Kidney (tissue), 14 donors: ENCODE measurements around the gene UBAC2. TPM values are rescaled to one million over a fixed set of nuclear protein-coding genes. Genes with fewer than 3 reads are reported as not detected.
A peak's percentile ranks its signal among the peaks of the same experiment; 100 is the strongest.

ENCODE experiments used
- DNase-seq, 5 donors: peaks; one replicate each; pipeline ENCODE4 v3.0.0-alpha.2; 2013 to 2020
- FAIRE-seq: peaks from 2 replicates; lab custom pipeline; 2012; peaks lifted over from hg19 to GRCh38; lab: Jason Lieb, UNC
- H3K27ac ChIP-seq, 2 donors: one replicate each; pipeline ENCODE4 v1.7.0; 2013; ENCODE audit warnings: low read depth in 2 of 2, low read length in 2 of 2, inconsistent platforms in 1 of 2
- H3K27me3 ChIP-seq: one replicate; pipeline ENCODE4 v1.7.1; 2013; ENCODE audit warnings: low read length, inconsistent platforms; ENCODE audit not compliant: control insufficient read depth, insufficient read depth
- H3K36me3 ChIP-seq, 3 donors: one replicate each; pipeline versions ENCODE4 v1.7.0 to v1.7.1; 2013; ENCODE audit warnings: low read length in 3 of 3, control low read depth in 1 of 3, inconsistent platforms in 1 of 3; ENCODE audit not compliant: insufficient read depth in 3 of 3, control insufficient read depth in 2 of 3
- H3K4me1 ChIP-seq, 3 donors: one replicate each; pipeline versions ENCODE4 v1.7.0 to v1.7.1; 2013; ENCODE audit warnings: low read length in 3 of 3, inconsistent platforms in 1 of 3, low read depth in 1 of 3; ENCODE audit not compliant: control insufficient read depth in 2 of 3, insufficient read depth in 2 of 3
- H3K4me3 ChIP-seq, 3 donors: one replicate each; pipeline versions ENCODE4 v1.7.0 to v1.8.1; 2013; ENCODE audit warnings: low read length in 3 of 3, control low read depth in 1 of 3, inconsistent platforms in 1 of 3
- H3K9ac ChIP-seq, 3 donors: one replicate each; pipeline versions ENCODE4 v1.7.0 to v1.7.1; 2013; ENCODE audit warnings: low read length in 3 of 3, control low read depth in 1 of 3, inconsistent platforms in 1 of 3
- H3K9me3 ChIP-seq, 3 donors: one replicate each; pipeline versions ENCODE4 v1.7.0 to v1.7.1; 2013; ENCODE audit warnings: low read length in 3 of 3, control low read depth in 1 of 3, inconsistent platforms in 1 of 3; ENCODE audit not compliant: control insufficient read depth in 2 of 3, insufficient read depth in 1 of 3
- intact Hi-C: fragments of 100-400 bp; cut with DNase I; formaldehyde crosslinking; loops from one replicate; pipeline ENCODE4 v1.11.1; 2022
- polyA plus RNA-seq: library from polyadenylated mRNA; stranded (reverse); fragments of 350-450 nt; fragmentation: Illumina TruSeq; extraction: RNeasy Lipid Tissue Mini Kit (QIAGEN cat#74804); gene quantifications from one replicate; pipeline ENCODE4 v1.2.3, GENCODE V29; 2014; ENCODE audit warnings: low read depth, low replicate concordance; ENCODE audit not compliant: insufficient read depth
- total RNA-seq: library from RNA; stranded (reverse); fragmentation: NEBNext Ultra II Directional; extraction: Animal tissue kit (Norgen Biotek cat#: 25700); gene quantifications from one replicate; pipeline ENCODE4 v1.2.1, GENCODE V29; 2021
- TF ChIP-seq, protein P1 (sequence below): IDR thresholded peaks from 3 replicates; pipeline ENCODE4 v1.5.1; 2012; ENCODE audit warnings: mild to moderate bottlenecking, moderate library complexity, borderline replicate concordance; ENCODE audit not compliant: insufficient read depth; ENCODE audit errors: extremely low read depth
- donor health status: control.
- donor health status: control.
- donor health status: control.
- donor health status: control.
- donor health status: control.
- donor health status: DM: yes; HTN: yes; CAD: no.
- donor health status: Normal renal cell carcinoma (clear cell type).

The UBAC2 gene
- total and polyA plus RNA-seq, 2 donors from 2014 or later: 61.8 to 77.5 TPM

DNA sequence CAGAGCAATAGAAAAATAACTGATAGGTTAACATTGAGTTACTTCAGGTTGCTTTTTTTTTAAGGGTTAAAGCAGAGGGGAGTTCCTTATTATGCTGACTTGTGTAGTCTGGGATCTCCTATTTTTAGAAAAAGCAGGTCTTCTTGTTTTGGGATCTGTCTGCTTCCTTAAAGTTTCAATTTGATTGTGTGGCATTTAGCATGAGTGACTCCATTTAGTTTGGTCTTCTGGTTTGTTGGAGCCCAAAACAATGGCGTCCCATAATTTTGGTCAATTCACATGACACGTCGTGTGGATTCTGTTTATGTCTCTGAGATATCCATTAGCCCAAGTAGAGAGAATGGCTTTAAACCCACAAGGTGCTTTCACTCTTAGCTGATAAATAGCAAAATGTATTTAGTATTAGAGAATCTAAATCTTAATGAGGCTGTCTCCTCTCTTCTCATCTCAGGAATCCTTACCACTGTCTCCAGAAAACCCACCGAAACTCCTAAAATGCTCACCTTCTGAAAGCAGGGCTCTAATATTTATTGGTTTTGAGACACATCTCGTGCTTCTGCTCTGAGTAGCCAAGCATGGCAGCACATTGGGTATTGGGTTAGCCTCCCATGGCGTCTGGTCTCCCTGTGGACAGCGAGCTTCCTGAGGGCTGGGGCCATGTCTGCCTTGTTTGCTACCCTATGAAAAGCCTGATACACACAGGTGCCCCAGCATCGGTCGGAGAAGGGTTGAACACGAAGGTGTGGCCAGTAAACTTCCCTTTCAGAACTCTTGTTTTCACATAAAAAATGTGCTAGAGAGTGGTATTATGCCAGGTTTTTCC, 173.7 kb downstream of the UBAC2 start:
- no peak for FAIRE-seq
- intact Hi-C loops: no loop called here
- no peak overlapping the region for H3K27ac ChIP-seq

DNA sequence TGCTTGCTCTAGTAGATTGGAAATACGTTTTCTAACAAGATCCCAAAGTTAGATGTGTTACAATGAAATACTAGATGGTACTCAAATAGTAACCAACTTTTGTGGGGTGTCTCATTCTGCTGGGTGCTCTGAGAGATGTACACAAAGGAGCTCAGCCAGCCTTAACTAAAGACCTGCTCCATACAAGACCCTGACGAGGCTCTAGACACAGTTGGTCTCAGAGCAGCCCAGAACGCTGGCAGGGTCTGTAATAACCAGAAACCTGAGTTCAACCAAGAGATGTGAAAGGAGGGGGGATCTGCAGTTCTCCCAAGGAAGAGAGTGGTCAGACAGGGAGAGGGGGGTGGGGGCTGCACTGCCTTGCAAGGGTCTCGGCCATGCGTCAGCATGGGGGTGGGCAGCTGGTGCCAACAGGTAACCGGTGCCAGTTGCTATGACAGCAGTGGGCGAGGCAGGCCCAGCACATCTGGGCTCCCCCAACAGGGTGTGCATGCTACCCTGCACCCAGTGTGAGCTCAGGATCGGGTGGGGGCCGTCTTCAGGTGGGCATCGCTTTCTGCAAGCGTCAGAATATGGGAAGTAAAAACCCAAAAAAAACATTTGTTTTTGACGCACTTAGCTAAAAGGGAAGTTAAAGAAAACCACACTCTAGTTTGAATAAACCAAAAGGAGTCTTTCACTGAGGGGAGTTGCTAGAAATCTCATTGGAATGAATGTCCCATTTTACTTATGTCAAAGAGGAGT, 174.5 kb downstream of the UBAC2 start:
- intact Hi-C loops: no loop called here

More for the DNA sequence above, 173.7 kb downstream of the UBAC2 start:
- no peak for DNase-seq
- Histone ChIP-seq H3K36me3 (peaks cover 0 to 17% (median 4%) of the 10 kb centered on the region in 3 donors), H3K4me3 (no peak overlapping the region), H3K4me1 (peaks cover 0 to 2% (median 0%) of the 10 kb centered on the region in 3 donors), H3K9me3 (no peaks in the 10 kb centered on the region), H3K9ac (no peak overlapping the region), H3K27me3 (no peaks in the 10 kb centered on the region)
- TF ChIP-seq, protein P1, sequence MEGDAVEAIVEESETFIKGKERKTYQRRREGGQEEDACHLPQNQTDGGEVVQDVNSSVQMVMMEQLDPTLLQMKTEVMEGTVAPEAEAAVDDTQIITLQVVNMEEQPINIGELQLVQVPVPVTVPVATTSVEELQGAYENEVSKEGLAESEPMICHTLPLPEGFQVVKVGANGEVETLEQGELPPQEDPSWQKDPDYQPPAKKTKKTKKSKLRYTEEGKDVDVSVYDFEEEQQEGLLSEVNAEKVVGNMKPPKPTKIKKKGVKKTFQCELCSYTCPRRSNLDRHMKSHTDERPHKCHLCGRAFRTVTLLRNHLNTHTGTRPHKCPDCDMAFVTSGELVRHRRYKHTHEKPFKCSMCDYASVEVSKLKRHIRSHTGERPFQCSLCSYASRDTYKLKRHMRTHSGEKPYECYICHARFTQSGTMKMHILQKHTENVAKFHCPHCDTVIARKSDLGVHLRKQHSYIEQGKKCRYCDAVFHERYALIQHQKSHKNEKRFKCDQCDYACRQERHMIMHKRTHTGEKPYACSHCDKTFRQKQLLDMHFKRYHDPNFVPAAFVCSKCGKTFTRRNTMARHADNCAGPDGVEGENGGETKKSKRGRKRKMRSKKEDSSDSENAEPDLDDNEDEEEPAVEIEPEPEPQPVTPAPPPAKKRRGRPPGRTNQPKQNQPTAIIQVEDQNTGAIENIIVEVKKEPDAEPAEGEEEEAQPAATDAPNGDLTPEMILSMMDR: no peak

DNA sequence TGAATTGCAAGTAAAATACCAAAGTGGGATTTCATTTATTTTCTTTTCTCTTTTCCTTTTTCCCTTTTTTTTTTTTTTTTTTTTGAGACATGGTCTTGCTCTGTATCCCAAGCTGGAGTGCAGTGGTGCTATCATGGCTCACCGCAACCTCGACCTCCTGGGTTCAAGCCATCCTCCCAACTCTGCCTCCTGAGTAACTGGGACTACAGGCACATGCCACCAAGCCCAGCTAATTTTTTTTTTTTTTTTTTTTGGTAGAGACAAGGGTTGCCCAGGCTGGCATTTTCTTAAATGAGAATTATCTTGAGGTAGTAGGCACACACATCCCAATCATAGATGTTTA, 175.1 kb downstream of the UBAC2 start:
- Histone ChIP-seq H3K27me3 (no peaks in the 10 kb centered on the region), H3K27ac (no peak overlapping the region)
- TF ChIP-seq, protein P1: no peak

More for the DNA sequence above, 174.5 kb downstream of the UBAC2 start:
- Histone ChIP-seq H3K9me3 (no peaks in the 10 kb centered on the region), H3K9ac (no peak overlapping the region), H3K4me3 (no peak overlapping the region), H3K27ac (no peak overlapping the region), H3K36me3 (peaks cover 0 to 17% (median 2%) of the 10 kb centered on the region in 3 donors), H3K4me1 (peaks cover 0 to 2% (median 0%) of the 10 kb centered on the region in 3 donors), H3K27me3 (no peaks in the 10 kb centered on the region)
- peak in 2 of 5 donors; percentile 6 to 85 for DNase-seq
- TF ChIP-seq, protein P1: no peak
- no peak for FAIRE-seq

More for the DNA sequence above, 175.1 kb downstream of the UBAC2 start:
- H3K4me1 ChIP-seq: peaks cover 0 to 2% (median 0%) of the 10 kb centered on the region in 3 donors
- intact Hi-C loops: no loop called here
- peaks cover 0 to 17% (median 5%) of the 10 kb centered on the region in 3 donors for H3K36me3 ChIP-seq
- DNase-seq (no peak), FAIRE-seq (no peak)
- H3K9ac ChIP-seq: no peak overlapping the region
- no peaks in the 10 kb centered on the region for H3K9me3 ChIP-seq
- H3K4me3 ChIP-seq: no peak overlapping the region
